ENCODE measurements around the gene CPTP. TPM values are rescaled to one million over a fixed set of nuclear protein-coding genes. Genes with fewer than 3 reads are reported as not detected.
A peak's percentile ranks its signal among the peaks of the same experiment; 100 is the strongest.

CPTP gene
- total RNA-seq, 1 experiment from 2014 or later, result 52.2 TPM

GRCh38 chr1:1374589-1374928, 50.0 kb downstream of the CPTP start:
- intact Hi-C loops (cut with micrococcal nuclease; ENCODE audit: unreplicated experiment) (no loop called here), in situ Hi-C loops (cut with HindIII; ENCODE audit: low pct_unique_long_range_greater_than_20kb, low sequenced_read_pairs) (no loop called here)
- no peaks in the 10 kb centered on the region for H3K9me3 ChIP-seq (ENCODE audit: control insufficient read depth, insufficient read depth, low read depth, low read length)
- peaks cover 32% of the 10 kb centered on the region for H3K4me1 ChIP-seq (ENCODE audit: control insufficient read depth, insufficient read depth, low read length)
- H3K4me3 ChIP-seq (ENCODE audit: low read depth in 2 of 2, low read length in 2 of 2), result peak overlapping the region; percentile 72 to 97
- TF ChIP-seq SIN3A (IDR thresholded peaks at IDR 0.05; ENCODE audit: borderline replicate concordance, insufficient read depth, low read depth, low read length) (no peak), TCF7L2 (IDR thresholded peaks at IDR 0.05; ENCODE audit: low read depth, low read length) (no peak), CTCF (IDR thresholded peaks at IDR 0.05) (no peak), POLR2AphosphoS5 (IDR thresholded peaks at IDR 0.05; ENCODE audit: low read depth, low read length) (no peak)
- TF ChIP-seq, protein P1, sequence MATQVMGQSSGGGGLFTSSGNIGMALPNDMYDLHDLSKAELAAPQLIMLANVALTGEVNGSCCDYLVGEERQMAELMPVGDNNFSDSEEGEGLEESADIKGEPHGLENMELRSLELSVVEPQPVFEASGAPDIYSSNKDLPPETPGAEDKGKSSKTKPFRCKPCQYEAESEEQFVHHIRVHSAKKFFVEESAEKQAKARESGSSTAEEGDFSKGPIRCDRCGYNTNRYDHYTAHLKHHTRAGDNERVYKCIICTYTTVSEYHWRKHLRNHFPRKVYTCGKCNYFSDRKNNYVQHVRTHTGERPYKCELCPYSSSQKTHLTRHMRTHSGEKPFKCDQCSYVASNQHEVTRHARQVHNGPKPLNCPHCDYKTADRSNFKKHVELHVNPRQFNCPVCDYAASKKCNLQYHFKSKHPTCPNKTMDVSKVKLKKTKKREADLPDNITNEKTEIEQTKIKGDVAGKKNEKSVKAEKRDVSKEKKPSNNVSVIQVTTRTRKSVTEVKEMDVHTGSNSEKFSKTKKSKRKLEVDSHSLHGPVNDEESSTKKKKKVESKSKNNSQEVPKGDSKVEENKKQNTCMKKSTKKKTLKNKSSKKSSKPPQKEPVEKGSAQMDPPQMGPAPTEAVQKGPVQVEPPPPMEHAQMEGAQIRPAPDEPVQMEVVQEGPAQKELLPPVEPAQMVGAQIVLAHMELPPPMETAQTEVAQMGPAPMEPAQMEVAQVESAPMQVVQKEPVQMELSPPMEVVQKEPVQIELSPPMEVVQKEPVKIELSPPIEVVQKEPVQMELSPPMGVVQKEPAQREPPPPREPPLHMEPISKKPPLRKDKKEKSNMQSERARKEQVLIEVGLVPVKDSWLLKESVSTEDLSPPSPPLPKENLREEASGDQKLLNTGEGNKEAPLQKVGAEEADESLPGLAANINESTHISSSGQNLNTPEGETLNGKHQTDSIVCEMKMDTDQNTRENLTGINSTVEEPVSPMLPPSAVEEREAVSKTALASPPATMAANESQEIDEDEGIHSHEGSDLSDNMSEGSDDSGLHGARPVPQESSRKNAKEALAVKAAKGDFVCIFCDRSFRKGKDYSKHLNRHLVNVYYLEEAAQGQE (IDR thresholded peaks at IDR 0.05; ENCODE audit: insufficient read depth in 1 of 2, low read depth in 2 of 2, low read length in 1 of 2), result no peak
- BruUV-seq (replicated peaks), result no TSS peak
- ChIA-PET POLR2A (no interaction called here), CTCF (no interaction called here)
- H3K36me3 ChIP-seq (ENCODE audit: control insufficient read depth, insufficient read depth, low read length), result peaks cover 16% of the 10 kb centered on the region; the same call in 1 of the 2 replicates
- H3K27ac ChIP-seq (ENCODE audit: low read length), result peak overlapping the region; percentile 90
- ATAC-seq (no peak), DNase-seq (ENCODE audit: low read depth, low spot score) (no peak)
- no peaks in the 10 kb centered on the region for H3K27me3 ChIP-seq (ENCODE audit: control insufficient read depth, insufficient read depth, low read length)

DNA sequence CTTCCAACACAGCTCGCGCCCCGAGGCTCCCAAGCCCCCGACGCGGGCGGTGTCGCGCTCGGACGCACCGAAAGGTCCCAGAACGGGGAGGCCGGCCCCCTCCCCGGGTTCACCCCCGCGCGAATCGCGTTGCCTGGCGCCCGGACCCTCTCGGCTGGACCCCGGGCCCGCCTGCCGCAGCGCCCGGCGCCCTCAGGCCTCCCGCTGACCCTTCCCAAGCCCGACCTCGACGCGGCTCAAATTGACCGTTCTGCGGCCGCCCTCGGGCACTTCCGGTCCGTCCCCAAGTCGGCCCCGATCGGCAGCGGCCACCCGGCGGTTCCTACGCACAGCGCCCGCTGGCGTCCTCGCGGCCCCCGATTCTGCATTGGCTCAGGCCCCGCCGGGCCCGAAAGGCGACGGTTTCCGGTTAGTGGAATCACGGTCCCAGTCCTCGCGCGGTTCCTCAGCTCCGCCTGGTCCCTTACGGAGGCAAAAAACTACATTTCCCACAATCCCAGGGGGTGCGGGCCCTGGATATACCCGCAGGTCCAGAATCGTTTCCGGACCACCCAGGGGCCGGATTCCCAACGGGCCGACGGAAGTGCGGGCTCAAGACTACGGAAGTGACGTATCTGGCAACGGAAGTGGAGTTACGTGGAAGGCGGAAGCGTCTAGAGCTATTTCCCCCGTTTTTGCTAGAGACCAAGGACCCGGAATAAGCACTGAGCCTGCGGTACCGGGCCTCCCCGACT, 50.5 kb downstream of the CPTP start, which contains the start of gene AURKAIP1:
AURKAIP1 (minus strand) TSS at position 279 of the 734 bp plus-strand sequence. CDS start 451 bp downstream, outside the sequence.
- peak within 1 kb of the TSS; percentile 90 for H3K27ac ChIP-seq (ENCODE audit: low read length)
- TF ChIP-seq POLR2AphosphoS5 (IDR thresholded peaks at IDR 0.05; ENCODE audit: low read depth, low read length) (peak; percentile 68; the same call in 1 of the 2 replicates), SIN3A (IDR thresholded peaks at IDR 0.05; ENCODE audit: borderline replicate concordance, insufficient read depth, low read depth, low read length) (peak; percentile 54; the same call in 1 of the 2 replicates), TCF7L2 (IDR thresholded peaks at IDR 0.05; ENCODE audit: low read depth, low read length) (peak; percentile 43; the same call in 1 of the 2 replicates), CTCF (IDR thresholded peaks at IDR 0.05) (peak; percentile 48; the same call in 1 of the 2 replicates)
- TF ChIP-seq, protein P1 (IDR thresholded peaks at IDR 0.05; ENCODE audit: insufficient read depth in 1 of 2, low read depth in 2 of 2, low read length in 1 of 2), result peak in 1 of 2 experiments; percentile 71; a peak in 1 of 4 replicates
- peak; percentile 91 for ATAC-seq
- BruUV-seq (replicated peaks), result no TSS peak
- ChIA-PET POLR2A (interaction anchor here (0.7 to 0.8 kb wide), 2 partner anchors 24 to 61 kb away, joined by 3 to 6 read pairs; partner anchors contain the start of gene CCNL2), CTCF (interaction anchor here (0.7 kb wide), 2 partner anchors 66 to 223 kb away, joined by 4 to 5 read pairs; no protein-coding TSS in a partner anchor)
- H3K4me3 ChIP-seq (ENCODE audit: low read depth in 2 of 2, low read length in 2 of 2), result peak within 1 kb of the TSS; percentile 72 to 97
- intact Hi-C loops (cut with micrococcal nuclease; ENCODE audit: unreplicated experiment) (no loop called here), in situ Hi-C loops (cut with HindIII; ENCODE audit: low pct_unique_long_range_greater_than_20kb, low sequenced_read_pairs) (no loop called here)
- peaks cover 16% of the 10 kb centered on the region; the same call in 1 of the 2 replicates for H3K36me3 ChIP-seq (ENCODE audit: control insufficient read depth, insufficient read depth, low read length)
- no peaks in the 10 kb centered on the region for H3K9me3 ChIP-seq (ENCODE audit: control insufficient read depth, insufficient read depth, low read depth, low read length)
- peaks cover 32% of the 10 kb centered on the region for H3K4me1 ChIP-seq (ENCODE audit: control insufficient read depth, insufficient read depth, low read length)
- peak; percentile 98 for DNase-seq (ENCODE audit: low read depth, low spot score)
- H3K27me3 ChIP-seq (ENCODE audit: control insufficient read depth, insufficient read depth, low read length), result no peaks in the 10 kb centered on the region
